ENCODE data around the gene GLUD1. TPM values are rescaled to one million over a fixed set of nuclear protein-coding genes. Genes with fewer than 3 reads are reported as not detected.
A peak's percentile ranks its signal among the peaks of the same experiment; 100 is the strongest.

Gene GLUD1
- total RNA-seq, 1 experiment from 2014 or later, result 138 TPM

- intact Hi-C loops (cut with micrococcal nuclease; ENCODE audit: unreplicated experiment), result no loop called here
Observed at GRCh38 chr10:87095236-87095945, 748 bp upstream of the GLUD1 start.

DNA sequence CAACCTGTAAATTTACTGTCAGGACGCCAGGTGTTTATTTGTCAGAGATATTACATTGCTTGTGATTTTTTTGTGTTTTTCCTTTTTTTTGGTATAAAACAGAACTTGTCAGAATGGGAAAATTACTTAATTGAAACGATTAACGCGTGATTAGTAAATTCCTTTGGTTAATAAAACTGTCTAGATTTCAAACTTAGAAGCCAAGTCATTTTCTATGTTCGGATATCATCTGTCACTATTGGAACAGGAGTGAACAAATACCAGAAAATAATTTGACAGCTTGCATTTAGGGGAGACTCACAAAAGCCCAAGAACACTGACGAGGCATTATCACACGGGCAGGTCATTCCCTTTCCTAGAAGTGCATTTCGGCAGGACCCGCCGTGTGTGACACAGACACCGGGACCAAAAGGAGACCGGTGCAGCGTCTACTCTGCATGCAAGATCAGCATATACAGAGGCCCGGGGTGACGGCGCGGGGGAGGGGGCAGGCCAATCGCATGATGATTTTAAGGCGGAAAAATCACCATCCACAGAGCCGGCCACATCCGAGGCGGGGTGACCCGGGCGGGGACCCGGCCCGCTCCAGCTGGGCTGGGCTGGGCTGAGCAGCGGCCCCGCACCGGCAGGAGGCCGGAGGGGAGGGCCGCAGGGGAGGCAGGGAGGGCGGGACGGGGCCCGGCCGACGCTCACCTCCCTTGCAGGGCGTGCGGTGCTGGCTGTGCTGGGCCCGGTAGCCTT lies 841 bp downstream of the GLUD1 start:
- BruUV-seq (replicated peaks), result no TSS peak
- DNase-seq (ENCODE audit: low read depth, low spot score), result no peak
- intact Hi-C loops (cut with micrococcal nuclease; ENCODE audit: unreplicated experiment), result loop anchor here (5.0 kb wide), 1 partner anchor 122 kb away; no protein-coding TSS in a partner anchor

More at GRCh38 chr10:87095236-87095945, 748 bp upstream of the GLUD1 start:
- POLR2A ChIA-PET, result no interaction called here
- TF ChIP-seq, protein P1, sequence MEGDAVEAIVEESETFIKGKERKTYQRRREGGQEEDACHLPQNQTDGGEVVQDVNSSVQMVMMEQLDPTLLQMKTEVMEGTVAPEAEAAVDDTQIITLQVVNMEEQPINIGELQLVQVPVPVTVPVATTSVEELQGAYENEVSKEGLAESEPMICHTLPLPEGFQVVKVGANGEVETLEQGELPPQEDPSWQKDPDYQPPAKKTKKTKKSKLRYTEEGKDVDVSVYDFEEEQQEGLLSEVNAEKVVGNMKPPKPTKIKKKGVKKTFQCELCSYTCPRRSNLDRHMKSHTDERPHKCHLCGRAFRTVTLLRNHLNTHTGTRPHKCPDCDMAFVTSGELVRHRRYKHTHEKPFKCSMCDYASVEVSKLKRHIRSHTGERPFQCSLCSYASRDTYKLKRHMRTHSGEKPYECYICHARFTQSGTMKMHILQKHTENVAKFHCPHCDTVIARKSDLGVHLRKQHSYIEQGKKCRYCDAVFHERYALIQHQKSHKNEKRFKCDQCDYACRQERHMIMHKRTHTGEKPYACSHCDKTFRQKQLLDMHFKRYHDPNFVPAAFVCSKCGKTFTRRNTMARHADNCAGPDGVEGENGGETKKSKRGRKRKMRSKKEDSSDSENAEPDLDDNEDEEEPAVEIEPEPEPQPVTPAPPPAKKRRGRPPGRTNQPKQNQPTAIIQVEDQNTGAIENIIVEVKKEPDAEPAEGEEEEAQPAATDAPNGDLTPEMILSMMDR (IDR thresholded peaks at IDR 0.05), result no peak
- TF ChIP-seq TCF7L2 (IDR thresholded peaks at IDR 0.05; ENCODE audit: low read depth, low read length) (no peak), SIN3A (IDR thresholded peaks at IDR 0.05; ENCODE audit: borderline replicate concordance, insufficient read depth, low read depth, low read length) (peak; percentile 86; the same call in 1 of the 2 replicates), POLR2AphosphoS5 (IDR thresholded peaks at IDR 0.05; ENCODE audit: low read depth, low read length) (peak; percentile 53)
- BruUV-seq (replicated peaks), result no TSS peak
- DNase-seq (ENCODE audit: low read depth, low spot score) (no peak), ATAC-seq (peak; percentile 79)
- H3K9me3 ChIP-seq (ENCODE audit: control insufficient read depth, insufficient read depth, low read depth, low read length), result no peaks in the 10 kb centered on the region
- H3K27ac ChIP-seq (ENCODE audit: low read length), result peak overlapping the region; percentile 90
- CTCF ChIA-PET, result no interaction called here
- peaks cover 25% of the 10 kb centered on the region for H3K4me1 ChIP-seq (ENCODE audit: control insufficient read depth, insufficient read depth, low read length)
- no peaks in the 10 kb centered on the region for H3K27me3 ChIP-seq (ENCODE audit: control insufficient read depth, insufficient read depth, low read length)
- H3K4me3 ChIP-seq (ENCODE audit: low read depth in 2 of 2, low read length in 2 of 2), result peak overlapping the region; percentile 68 to 69
- in situ Hi-C loops (cut with HindIII; ENCODE audit: low pct_unique_long_range_greater_than_20kb, low sequenced_read_pairs), result no loop called here
- H3K36me3 ChIP-seq (ENCODE audit: control insufficient read depth, insufficient read depth, low read length), result no peaks in the 10 kb centered on the region

More for the DNA sequence above, 841 bp downstream of the GLUD1 start:
- in situ Hi-C loops (cut with HindIII; ENCODE audit: low pct_unique_long_range_greater_than_20kb, low sequenced_read_pairs), result no loop called here
- Histone ChIP-seq H3K4me3 (ENCODE audit: low read depth in 2 of 2, low read length in 2 of 2) (peak overlapping the region; percentile 82 to 83), H3K4me1 (ENCODE audit: control insufficient read depth, insufficient read depth, low read length) (peaks cover 27% of the 10 kb centered on the region), H3K36me3 (ENCODE audit: control insufficient read depth, insufficient read depth, low read length) (no peaks in the 10 kb centered on the region), H3K9me3 (ENCODE audit: control insufficient read depth, insufficient read depth, low read depth, low read length) (no peaks in the 10 kb centered on the region), H3K27me3 (ENCODE audit: control insufficient read depth, insufficient read depth, low read length) (no peaks in the 10 kb centered on the region), H3K27ac (ENCODE audit: low read length) (peak overlapping the region; percentile 82)
- ChIA-PET CTCF (interaction anchor here (1.1 kb wide), 1 partner anchor 124 kb away, joined by 3 read pairs; no protein-coding TSS in a partner anchor), POLR2A (no interaction called here)
- TF ChIP-seq SIN3A (IDR thresholded peaks at IDR 0.05; ENCODE audit: borderline replicate concordance, insufficient read depth, low read depth, low read length), result 0 out of 2 replicates have a peak, but pooled peaks have one; percentile 17
- TF ChIP-seq, protein P2, sequence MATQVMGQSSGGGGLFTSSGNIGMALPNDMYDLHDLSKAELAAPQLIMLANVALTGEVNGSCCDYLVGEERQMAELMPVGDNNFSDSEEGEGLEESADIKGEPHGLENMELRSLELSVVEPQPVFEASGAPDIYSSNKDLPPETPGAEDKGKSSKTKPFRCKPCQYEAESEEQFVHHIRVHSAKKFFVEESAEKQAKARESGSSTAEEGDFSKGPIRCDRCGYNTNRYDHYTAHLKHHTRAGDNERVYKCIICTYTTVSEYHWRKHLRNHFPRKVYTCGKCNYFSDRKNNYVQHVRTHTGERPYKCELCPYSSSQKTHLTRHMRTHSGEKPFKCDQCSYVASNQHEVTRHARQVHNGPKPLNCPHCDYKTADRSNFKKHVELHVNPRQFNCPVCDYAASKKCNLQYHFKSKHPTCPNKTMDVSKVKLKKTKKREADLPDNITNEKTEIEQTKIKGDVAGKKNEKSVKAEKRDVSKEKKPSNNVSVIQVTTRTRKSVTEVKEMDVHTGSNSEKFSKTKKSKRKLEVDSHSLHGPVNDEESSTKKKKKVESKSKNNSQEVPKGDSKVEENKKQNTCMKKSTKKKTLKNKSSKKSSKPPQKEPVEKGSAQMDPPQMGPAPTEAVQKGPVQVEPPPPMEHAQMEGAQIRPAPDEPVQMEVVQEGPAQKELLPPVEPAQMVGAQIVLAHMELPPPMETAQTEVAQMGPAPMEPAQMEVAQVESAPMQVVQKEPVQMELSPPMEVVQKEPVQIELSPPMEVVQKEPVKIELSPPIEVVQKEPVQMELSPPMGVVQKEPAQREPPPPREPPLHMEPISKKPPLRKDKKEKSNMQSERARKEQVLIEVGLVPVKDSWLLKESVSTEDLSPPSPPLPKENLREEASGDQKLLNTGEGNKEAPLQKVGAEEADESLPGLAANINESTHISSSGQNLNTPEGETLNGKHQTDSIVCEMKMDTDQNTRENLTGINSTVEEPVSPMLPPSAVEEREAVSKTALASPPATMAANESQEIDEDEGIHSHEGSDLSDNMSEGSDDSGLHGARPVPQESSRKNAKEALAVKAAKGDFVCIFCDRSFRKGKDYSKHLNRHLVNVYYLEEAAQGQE (IDR thresholded peaks at IDR 0.05; ENCODE audit: insufficient read depth in 1 of 2, low read depth in 2 of 2, low read length in 1 of 2), result no peak
- peak; percentile 36 for ATAC-seq
